GM18867 (cell line): ENCODE measurements around the gene AMN.
"Not testable (repeated sequence)": the region's sequence is repeated elsewhere in the genome, so short reads cannot be mapped to it uniquely, and the experiment has no call there.

ENCODE experiments used
- ATAC-seq: cut with Tn5 transposase; IDR thresholded peaks from one replicate; pipeline ENCODE4 v1.9.1; 2021; ENCODE audit warnings: mild to moderate bottlenecking, moderate library complexity; ENCODE audit not compliant: unreplicated experiment

The AMN gene

DNA sequence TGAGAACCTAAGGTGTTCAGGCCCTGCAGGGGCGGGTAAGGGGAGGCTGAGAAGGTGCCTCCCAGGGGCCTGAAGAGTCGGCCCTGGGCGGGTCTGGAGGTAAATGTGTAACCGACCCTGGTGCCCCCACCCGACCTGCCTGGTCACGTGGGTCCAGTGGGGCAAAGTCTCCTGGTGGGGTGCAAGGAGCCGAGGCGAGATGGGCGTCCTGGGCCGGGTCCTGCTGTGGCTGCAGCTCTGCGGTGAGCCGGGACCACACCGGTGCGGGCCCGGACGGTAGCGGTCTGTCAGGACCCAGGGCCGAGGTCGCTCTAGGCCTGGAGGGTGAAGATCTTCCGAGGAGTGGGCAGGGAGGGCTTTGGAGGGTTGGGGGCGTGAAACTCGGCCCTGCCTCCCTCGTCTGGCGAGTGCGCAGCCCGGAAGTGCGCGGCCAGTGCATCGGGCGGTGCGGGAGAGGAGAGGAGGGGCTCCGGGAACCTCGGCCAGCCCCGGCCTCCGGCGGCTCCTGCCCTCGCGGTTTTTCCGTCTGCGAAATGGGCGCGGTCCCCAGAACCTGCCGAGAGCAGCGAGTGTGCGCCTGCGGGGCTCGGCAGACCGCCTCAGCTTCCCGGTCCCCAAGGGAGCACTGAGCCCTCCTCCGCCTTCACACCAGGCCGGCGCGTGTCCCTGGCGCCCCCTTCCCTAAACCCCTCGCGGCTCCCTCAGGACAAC, at the start of gene AMN:
AMN (plus strand) TSS at position 174 of the 711 bp plus-strand sequence; CDS start at position 200, 26 bp downstream.
- no peak for ATAC-seq

DNA sequence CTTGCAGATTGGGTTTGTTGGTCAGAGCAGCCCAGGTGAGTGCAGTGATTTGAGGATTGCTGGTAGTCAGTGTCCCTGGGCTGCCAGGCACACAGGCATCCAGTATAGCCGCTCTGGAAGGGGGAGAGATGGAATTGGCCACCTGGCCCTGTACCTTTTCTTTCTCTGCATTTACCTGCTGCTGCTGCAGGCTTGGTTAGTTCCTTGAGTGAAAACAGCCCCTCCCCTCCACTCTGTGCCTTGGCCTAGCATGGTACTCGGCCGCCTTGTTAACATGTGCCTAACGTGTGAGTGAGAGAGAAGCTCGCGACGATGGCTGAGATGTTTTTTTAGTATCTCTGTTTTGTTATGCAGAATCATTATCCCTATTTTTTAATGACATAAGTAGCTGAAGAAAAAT, 49.3 kb upstream of the AMN start:
- no peak for ATAC-seq

- no peak for ATAC-seq
These were observed 48.9 kb upstream of the AMN start for GRCh38 chr14:102873546-102874061.

DNA sequence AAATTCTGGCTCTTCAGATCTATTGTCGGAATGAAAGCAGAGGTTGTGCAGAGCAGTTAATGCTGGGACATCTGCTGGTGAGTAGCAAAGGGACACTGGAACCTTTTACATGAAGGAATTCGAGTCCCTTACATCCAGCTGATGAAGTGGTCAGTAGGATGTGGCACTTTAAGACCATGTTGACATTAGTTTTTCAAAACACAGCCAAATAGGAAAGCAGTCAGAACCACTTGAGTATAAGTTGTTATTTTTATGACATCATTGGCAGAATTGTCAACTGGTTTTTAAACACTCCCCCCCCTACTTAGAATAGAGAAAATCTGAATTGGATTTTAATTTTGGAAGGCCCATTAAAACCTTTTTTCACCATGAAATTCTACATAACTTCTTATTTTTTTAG, 46.8 kb upstream of the AMN start:
- ATAC-seq = no peak

- not testable (repeated sequence) for ATAC-seq
These were observed 45.0 kb upstream of the AMN start for GRCh38 chr14:102877511-102877910.

- no peak for ATAC-seq
These were observed 44.1 kb upstream of the AMN start for GRCh38 chr14:102878174-102878969.

DNA sequence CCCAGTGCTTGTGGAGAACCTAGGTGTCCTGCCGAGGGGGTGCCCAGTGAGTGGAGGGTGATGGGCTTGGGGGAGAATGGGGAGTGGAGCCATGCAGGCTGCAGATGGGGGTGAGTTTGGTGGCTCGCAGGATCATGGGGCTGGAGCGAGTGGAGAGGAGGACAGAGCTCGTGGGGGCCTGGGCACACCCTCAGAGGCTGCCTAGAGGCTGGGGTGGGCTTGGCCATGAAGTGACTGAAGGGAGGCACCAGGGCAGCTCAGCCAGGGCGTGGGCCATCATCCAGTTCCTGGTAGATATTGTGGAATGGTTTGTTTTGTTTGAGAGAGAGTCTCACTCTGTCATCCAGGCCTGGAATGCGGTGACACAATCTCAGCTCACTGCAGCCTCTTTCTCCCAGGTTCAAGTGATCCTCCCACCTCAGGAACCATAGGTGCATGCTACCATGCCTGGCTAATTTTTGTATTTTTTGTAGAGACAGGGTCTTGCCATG, 43.4 kb upstream of the AMN start:
- ATAC-seq = no peak

DNA sequence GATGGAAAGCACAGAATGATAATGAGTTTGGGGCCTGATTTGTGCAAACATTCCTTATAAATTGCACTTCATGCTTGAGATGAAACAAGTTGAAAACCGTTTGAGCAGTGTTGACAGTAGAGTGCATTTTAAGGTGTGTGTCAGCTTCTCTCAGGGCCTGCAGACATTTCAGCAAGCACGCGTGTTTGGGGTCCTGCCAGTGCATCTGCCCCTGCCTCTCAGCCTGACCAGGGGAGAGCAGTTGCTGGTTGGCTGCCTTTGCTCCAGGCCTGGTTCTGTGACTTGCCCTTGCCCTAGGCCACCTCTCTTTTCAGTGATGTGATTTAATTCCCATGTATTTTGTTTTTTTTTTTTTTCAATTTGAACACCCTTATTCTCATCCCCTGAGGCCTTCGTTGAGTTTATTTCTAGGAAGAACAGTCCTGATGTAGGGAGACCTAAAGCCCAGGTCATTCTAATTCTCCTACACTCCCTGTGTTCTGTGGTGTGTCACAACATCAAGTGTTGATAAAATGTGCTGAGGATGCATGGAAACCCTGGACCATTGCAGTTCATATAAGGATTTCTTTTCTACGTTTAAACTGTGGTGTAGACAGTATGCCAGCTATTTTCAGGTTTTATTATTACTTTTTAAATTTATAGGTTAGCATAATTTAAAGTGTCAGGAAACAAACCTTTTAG, 40.1 kb upstream of the AMN start:
- no peak for ATAC-seq

- ATAC-seq = no peak
These were observed 39.3 kb upstream of the AMN start for GRCh38 chr14:102883089-102883541.

GRCh38 chr14:102883554-102883953, 38.9 kb upstream of the AMN start:
- ATAC-seq = no peak

DNA sequence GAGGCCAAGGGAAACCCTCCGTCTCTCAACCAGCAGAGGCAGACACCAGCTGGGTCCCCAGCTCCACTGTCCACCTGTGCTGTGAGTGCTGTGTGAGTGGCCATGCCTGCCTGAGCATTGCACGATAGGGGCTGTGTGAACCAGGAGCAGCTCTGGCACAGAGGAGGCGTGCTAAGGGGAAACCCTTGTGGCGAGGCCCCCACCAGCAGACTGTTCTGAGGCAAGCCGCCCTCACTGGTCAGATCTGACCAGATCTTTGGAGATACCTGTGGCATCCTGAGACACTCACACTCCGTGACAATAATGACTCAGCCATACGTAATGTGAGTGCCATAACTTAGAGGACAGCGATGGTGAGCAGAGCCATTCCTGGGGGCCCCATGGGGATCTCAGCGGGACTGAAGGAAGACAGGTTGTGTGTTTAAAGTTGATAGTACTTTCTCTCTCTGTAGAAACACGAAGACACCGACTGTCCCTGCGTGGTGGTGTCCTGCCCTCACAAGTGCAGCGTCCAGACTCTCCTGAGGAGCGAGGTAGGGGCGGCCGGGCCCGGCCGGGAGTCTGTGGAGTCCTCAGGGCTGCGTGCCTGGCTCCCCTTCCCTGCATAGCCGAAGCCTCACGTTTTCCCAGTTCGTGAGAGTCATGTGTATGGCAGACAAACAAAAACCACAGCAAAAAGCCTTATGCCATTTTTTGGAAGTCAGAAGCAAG, 36.6 kb upstream of the AMN start:
- no peak for ATAC-seq

DNA sequence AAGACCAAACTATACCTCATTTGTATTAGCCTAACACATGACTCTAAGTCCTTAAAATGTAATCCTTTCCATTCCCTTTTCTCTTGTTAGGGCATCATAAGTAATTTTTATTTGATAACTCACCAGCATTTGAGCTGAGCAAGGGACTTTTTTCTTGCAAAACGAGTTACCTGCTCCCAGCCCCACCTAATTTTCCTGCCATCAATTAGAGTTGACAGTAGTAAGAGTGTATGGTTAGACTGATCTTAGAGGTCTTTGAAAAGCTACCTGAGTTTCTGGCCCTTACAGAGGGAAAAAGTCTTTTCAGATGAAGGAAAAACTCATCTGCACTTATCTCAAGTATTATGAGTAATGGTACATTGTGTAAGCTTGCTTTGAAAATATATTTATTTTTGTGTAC, 33.7 kb upstream of the AMN start:
- no peak for ATAC-seq

- no peak for ATAC-seq
These were observed 32.8 kb upstream of the AMN start for GRCh38 chr14:102889615-102890014.

- ATAC-seq = no peak
These were observed 31.4 kb upstream of the AMN start for GRCh38 chr14:102891111-102891510.

GRCh38 chr14:102891556-102891955, 30.9 kb upstream of the AMN start:
- no peak for ATAC-seq

GRCh38 chr14:102892651-102893050, 29.8 kb upstream of the AMN start:
- ATAC-seq = no peak

GRCh38 chr14:102893452-102893851, 29.0 kb upstream of the AMN start:
- no peak for ATAC-seq

DNA sequence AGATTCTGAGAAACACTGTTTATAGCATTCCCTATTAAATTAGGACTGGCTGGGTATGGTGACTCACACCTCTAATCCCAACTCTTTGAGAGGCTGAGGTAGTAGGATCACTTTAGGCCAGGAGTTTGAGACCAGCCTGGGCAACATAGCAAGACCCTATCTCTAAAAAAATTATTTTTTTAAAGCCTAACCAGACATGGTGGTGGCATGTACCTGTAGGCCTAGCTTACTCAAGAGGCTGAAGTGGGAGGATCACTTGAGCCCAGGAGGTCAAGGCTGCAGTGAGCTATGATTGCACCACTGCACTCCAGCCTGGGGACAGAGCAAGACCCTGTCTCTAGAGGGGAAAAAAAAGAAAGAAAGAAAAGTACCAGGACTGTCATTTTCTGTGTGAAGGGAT, 25.7 kb upstream of the AMN start:
- not testable (repeated sequence) for ATAC-seq

GRCh38 chr14:102897299-102898027, 25.0 kb upstream of the AMN start:
- no peak for ATAC-seq

- ATAC-seq = no peak
These were observed 24.2 kb upstream of the AMN start for GRCh38 chr14:102898298-102898697.
